Body of pancreas (tissue), 4 donors: ENCODE results near the gene PRSS21.

Experiments used
- CTCF ChIP-seq, 7 experiments: fragments of 450-650 bp in 4 of 7; fragments of 200-600 bp in 3 of 7; sonication (generic) in 3 of 7; IDR thresholded peaks; one replicate each; pipeline ENCODE4 v1.5.1; 2016 to 2019; ENCODE audit warnings: antibody characterized with exemption in 7 of 7
- POLR2A ChIP-seq, 3 donors: fragments of 450-650 bp; IDR thresholded peaks; one replicate each; pipeline ENCODE4 v1.6.1; 2016; ENCODE audit warnings: antibody characterized with exemption in 3 of 3, mild to moderate bottlenecking in 2 of 3

DNA sequence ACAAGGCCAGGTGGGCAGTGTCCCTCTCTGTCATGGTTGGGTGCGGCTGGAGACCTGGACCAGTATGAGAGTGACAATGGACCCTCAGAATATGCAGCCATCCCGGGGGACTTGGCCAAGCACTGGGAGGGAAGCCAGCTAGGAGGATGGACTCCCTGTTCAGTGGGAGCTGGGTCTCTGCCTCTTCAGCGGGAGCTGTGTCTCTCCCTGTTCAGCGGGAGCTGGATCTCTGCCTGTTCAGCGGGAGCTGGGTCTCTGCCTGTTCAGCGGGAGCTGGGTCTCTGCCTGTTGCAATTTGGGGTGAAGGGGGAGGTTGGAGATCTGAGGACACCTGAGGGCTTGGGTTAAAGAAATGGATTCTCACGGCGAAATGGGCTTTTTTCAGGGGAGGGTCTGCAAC, 25.9 kb upstream of the PRSS21 start:
- TF ChIP-seq CTCF (IDR thresholded peaks at IDR 0.05) (no peak), POLR2A (IDR thresholded peaks at IDR 0.05) (no peak)
